ENCODE measurements around the gene CCDC51.

CCDC51 gene

DNA sequence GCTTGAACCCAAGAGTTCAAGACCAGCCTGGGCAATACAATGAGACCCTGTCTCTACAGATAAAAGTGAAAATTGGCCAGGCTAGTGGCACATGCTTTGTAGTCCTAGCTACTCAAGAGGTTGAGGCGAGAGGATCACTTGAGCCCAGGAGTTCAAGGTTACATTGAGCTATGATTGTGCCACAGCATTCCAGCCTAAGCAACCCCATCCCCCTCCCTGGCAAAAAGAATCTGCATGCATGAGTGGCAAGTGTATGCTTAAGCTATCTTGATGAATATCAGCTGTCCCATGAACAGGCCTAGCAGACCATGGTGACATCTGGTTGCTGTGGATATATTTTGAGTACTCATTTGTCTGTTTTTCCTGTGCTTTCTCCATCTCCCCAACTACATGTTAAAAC, 11.4 kb upstream of the CCDC51 start:
- no peaks in the 10 kb centered on the region for H3K27me3 ChIP-seq (ENCODE audit: control insufficient read depth, insufficient read depth, low read length, poor library complexity, severe bottlenecking)
- H3K27ac ChIP-seq (ENCODE audit: insufficient read depth, low read depth, low read length, poor library complexity, severe bottlenecking), result no peak overlapping the region
- 88 to 92% methylated on average over 1 of the region's 1 CpG for WGBS, 2 experiments
- peaks cover 10% of the 10 kb centered on the region for H3K4me1 ChIP-seq (ENCODE audit: control insufficient read depth, insufficient read depth, low read length)
- H3K9me3 ChIP-seq (ENCODE audit: control insufficient read depth, low read length), result no peaks in the 10 kb centered on the region
- peaks cover 34% of the 10 kb centered on the region for H3K36me3 ChIP-seq (ENCODE audit: control insufficient read depth, insufficient read depth, low read length)
- no peak overlapping the region for H3K4me3 ChIP-seq (ENCODE audit: insufficient read depth, low read depth, low read length)

DNA sequence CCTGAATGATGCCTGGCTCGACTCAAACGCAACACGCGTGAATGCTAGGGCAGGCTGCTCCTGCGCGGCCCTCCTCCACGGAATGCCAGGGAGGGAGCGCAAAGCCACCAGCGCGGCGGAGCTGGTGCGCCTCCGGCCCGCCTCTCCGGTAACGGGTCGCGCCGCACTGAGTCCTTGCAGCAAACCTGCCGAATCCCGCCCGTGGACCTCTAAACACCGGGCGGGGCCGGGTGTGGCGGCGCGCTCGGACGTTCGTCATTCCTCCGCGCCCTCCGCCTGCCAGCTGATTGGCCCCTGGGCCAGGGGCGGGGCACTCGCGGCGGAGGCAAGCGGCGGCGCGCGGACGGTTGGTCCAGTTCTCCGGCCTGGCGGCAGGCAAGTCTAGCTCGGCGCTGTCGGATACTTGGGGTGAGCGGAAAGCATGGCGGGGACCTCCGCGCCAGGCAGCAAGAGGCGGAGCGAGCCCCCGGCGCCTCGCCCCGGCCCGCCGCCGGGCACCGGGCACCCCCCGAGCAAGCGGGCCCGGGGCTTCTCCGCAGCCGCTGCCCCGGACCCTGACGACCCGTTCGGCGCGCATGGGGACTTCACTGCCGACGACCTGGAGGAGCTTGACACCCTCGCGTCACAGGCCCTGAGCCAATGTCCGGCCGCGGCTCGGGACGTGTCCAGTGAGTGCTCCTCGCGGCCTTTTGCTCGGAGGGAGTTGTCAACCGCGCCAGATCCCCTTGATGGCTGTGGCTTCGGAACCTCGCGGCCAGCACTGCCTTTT, 6.7 kb upstream of the CCDC51 start, which contains the start of gene ATRIP:
Gene ATRIP, plus strand, starts transcription at position 313 of the 769 bp plus-strand sequence. Its CDS starts 109 bp downstream, at position 422.
- peak within 1 kb of the TSS; percentile 96 for H3K4me3 ChIP-seq (ENCODE audit: insufficient read depth, low read depth, low read length)
- H3K4me1 ChIP-seq (ENCODE audit: control insufficient read depth, insufficient read depth, low read length), result peaks cover 19% of the 10 kb centered on the region
- peak within 1 kb of the TSS; percentile 90 for H3K27ac ChIP-seq (ENCODE audit: insufficient read depth, low read depth, low read length, poor library complexity, severe bottlenecking)
- 0% methylated on average over 91 of the region's 91 CpGs for WGBS, 2 experiments
- H3K9me3 ChIP-seq (ENCODE audit: control insufficient read depth, low read length), result no peaks in the 10 kb centered on the region
- no peaks in the 10 kb centered on the region for H3K27me3 ChIP-seq (ENCODE audit: control insufficient read depth, insufficient read depth, low read length, poor library complexity, severe bottlenecking)
- peaks cover 14% of the 10 kb centered on the region for H3K36me3 ChIP-seq (ENCODE audit: control insufficient read depth, insufficient read depth, low read length)

GRCh38 chr3:48446043-48446424, 6.1 kb upstream of the CCDC51 start:
- Histone ChIP-seq H3K36me3 (ENCODE audit: control insufficient read depth, insufficient read depth, low read length) (peaks cover 14% of the 10 kb centered on the region), H3K27ac (ENCODE audit: insufficient read depth, low read depth, low read length, poor library complexity, severe bottlenecking) (no peak overlapping the region), H3K4me3 (ENCODE audit: insufficient read depth, low read depth, low read length) (peak overlapping the region; percentile 96), H3K9me3 (ENCODE audit: control insufficient read depth, low read length) (no peaks in the 10 kb centered on the region), H3K4me1 (ENCODE audit: control insufficient read depth, insufficient read depth, low read length) (peaks cover 22% of the 10 kb centered on the region), H3K27me3 (ENCODE audit: control insufficient read depth, insufficient read depth, low read length, poor library complexity, severe bottlenecking) (no peaks in the 10 kb centered on the region)
- WGBS, 2 experiments, result 19 to 22% methylated on average over 6 of the region's 6 CpGs

- Histone ChIP-seq H3K36me3 (ENCODE audit: control insufficient read depth, insufficient read depth, low read length) (peaks cover 14% of the 10 kb centered on the region), H3K4me3 (ENCODE audit: insufficient read depth, low read depth, low read length) (peak overlapping the region; percentile 96), H3K27ac (ENCODE audit: insufficient read depth, low read depth, low read length, poor library complexity, severe bottlenecking) (no peak overlapping the region), H3K27me3 (ENCODE audit: control insufficient read depth, insufficient read depth, low read length, poor library complexity, severe bottlenecking) (no peaks in the 10 kb centered on the region), H3K4me1 (ENCODE audit: control insufficient read depth, insufficient read depth, low read length) (peaks cover 22% of the 10 kb centered on the region), H3K9me3 (ENCODE audit: control insufficient read depth, low read length) (no peaks in the 10 kb centered on the region)
- WGBS, 2 experiments, result 92 to 93% methylated on average over 6 of the region's 6 CpGs
Observed at GRCh38 chr3:48445277-48445882, 5.5 kb upstream of the CCDC51 start.

DNA sequence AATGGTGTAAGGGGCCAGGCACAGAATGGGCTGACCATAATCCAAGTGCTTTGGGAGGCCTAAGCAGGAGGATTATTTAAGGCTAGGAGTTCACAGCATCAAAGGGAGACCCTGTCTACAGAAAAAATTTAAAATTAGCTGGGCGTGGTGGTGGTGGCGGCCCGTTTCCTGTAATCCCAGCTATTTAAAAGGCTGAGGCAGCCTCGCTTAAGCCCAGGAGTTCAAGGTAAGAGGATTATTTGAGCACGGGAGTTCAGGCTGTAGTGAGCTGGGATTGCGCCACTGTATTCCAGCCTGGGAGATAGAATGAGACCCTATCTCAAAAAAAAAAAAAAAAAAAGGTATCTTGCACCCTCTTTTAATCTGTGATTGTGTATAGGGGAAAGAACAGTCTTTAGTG, 2.0 kb upstream of the CCDC51 start:
- Histone ChIP-seq H3K4me3 (ENCODE audit: insufficient read depth, low read depth, low read length) (no peak overlapping the region), H3K27me3 (ENCODE audit: control insufficient read depth, insufficient read depth, low read length, poor library complexity, severe bottlenecking) (no peaks in the 10 kb centered on the region), H3K36me3 (ENCODE audit: control insufficient read depth, insufficient read depth, low read length) (peaks cover 14% of the 10 kb centered on the region), H3K4me1 (ENCODE audit: control insufficient read depth, insufficient read depth, low read length) (peaks cover 12% of the 10 kb centered on the region), H3K9me3 (ENCODE audit: control insufficient read depth, low read length) (no peaks in the 10 kb centered on the region), H3K27ac (ENCODE audit: insufficient read depth, low read depth, low read length, poor library complexity, severe bottlenecking) (no peak overlapping the region)
- 91 to 95% methylated on average over 6 of the region's 6 CpGs for WGBS, 2 experiments

DNA sequence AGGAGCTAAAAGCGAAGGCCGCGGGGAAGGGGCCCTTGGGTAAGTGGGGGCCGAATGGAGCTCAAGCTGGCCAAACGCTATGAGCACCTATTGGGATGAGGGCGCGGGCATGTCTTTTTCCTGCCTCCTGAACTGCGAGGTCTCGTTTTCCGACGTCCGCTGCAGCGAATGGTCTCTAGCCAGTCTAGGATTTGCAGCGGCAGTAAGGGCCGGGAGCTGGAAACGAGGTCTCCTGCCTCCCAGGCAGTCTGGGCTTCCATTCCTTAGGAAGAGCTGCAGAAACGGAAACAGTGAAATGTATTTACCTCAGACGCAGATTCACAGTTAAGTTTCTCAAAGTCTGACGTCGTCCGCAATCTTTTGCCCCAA, 655 bp upstream of the CCDC51 start:
- Histone ChIP-seq H3K27me3 (ENCODE audit: control insufficient read depth, insufficient read depth, low read length, poor library complexity, severe bottlenecking) (no peaks in the 10 kb centered on the region), H3K4me3 (ENCODE audit: insufficient read depth, low read depth, low read length) (peak overlapping the region; percentile 96), H3K4me1 (ENCODE audit: control insufficient read depth, insufficient read depth, low read length) (peaks cover 8% of the 10 kb centered on the region), H3K36me3 (ENCODE audit: control insufficient read depth, insufficient read depth, low read length) (peaks cover 14% of the 10 kb centered on the region), H3K9me3 (ENCODE audit: control insufficient read depth, low read length) (no peaks in the 10 kb centered on the region), H3K27ac (ENCODE audit: insufficient read depth, low read depth, low read length, poor library complexity, severe bottlenecking) (no peak overlapping the region)
- 2% methylated on average over 21 of the region's 21 CpGs for WGBS, 2 experiments

DNA sequence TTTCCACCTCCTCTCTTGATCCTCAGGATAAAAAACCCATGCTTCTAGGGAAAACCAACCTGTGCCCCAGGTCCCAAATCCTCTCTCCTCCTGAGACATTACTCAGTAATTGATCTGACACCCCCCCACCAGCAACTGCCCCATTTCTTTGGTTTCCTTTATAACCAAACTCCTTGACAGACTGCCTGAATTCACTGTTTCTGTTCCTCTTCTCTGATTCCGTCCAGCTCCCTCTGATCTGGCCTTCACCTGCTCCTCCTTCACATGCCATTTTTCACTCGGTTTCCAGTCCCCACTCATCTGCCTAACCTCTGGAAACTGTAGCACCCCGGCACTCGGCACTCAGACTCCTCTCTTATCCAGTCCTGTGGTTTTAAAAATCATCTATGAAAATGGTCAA, 2.1 kb downstream of the CCDC51 start:
- no peak overlapping the region for H3K27ac ChIP-seq (ENCODE audit: insufficient read depth, low read depth, low read length, poor library complexity, severe bottlenecking)
- H3K4me1 ChIP-seq (ENCODE audit: control insufficient read depth, insufficient read depth, low read length), result peaks cover 7% of the 10 kb centered on the region
- 87 to 92% methylated on average over 4 of the region's 4 CpGs for WGBS, 2 experiments
- H3K9me3 ChIP-seq (ENCODE audit: control insufficient read depth, low read length), result no peaks in the 10 kb centered on the region
- H3K27me3 ChIP-seq (ENCODE audit: control insufficient read depth, insufficient read depth, low read length, poor library complexity, severe bottlenecking), result no peaks in the 10 kb centered on the region
- no peak overlapping the region for H3K4me3 ChIP-seq (ENCODE audit: insufficient read depth, low read depth, low read length)
- H3K36me3 ChIP-seq (ENCODE audit: control insufficient read depth, insufficient read depth, low read length), result peaks cover 12% of the 10 kb centered on the region

DNA sequence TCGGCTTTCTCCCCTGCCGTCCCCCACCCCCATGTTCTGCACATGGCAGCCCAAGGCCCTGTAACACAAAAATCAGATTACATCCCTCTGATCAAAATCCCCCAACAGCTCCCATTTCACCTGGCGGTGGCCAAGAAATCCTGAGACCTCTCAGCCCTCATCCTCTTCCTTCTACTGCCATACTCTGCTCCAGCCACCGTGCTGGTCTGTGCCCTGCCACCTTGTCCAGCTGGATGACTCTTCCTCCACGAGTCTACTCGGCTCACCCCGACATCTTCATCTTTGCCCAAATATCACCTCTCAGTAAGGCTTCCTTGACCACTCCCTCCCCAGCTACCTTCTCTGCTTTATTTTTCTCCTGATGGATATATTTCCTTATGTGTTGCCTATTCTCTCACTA, 3.1 kb downstream of the CCDC51 start:
- H3K27me3 ChIP-seq (ENCODE audit: control insufficient read depth, insufficient read depth, low read length, poor library complexity, severe bottlenecking), result no peaks in the 10 kb centered on the region
- H3K9me3 ChIP-seq (ENCODE audit: control insufficient read depth, low read length), result no peaks in the 10 kb centered on the region
- WGBS, 2 experiments, result 91 to 92% methylated on average over 7 of the region's 7 CpGs
- no peak overlapping the region for H3K27ac ChIP-seq (ENCODE audit: insufficient read depth, low read depth, low read length, poor library complexity, severe bottlenecking)
- H3K36me3 ChIP-seq (ENCODE audit: control insufficient read depth, insufficient read depth, low read length), result peaks cover 15% of the 10 kb centered on the region
- no peak overlapping the region for H3K4me3 ChIP-seq (ENCODE audit: insufficient read depth, low read depth, low read length)
- H3K4me1 ChIP-seq (ENCODE audit: control insufficient read depth, insufficient read depth, low read length), result peaks cover 6% of the 10 kb centered on the region

- H3K27ac ChIP-seq (ENCODE audit: insufficient read depth, low read depth, low read length, poor library complexity, severe bottlenecking), result no peak overlapping the region
- 45% methylated on average over 1 of the region's 1 CpG for WGBS, 2 experiments
- peaks cover 2% of the 10 kb centered on the region for H3K4me1 ChIP-seq (ENCODE audit: control insufficient read depth, insufficient read depth, low read length)
- no peak overlapping the region for H3K4me3 ChIP-seq (ENCODE audit: insufficient read depth, low read depth, low read length)
- H3K9me3 ChIP-seq (ENCODE audit: control insufficient read depth, low read length), result no peaks in the 10 kb centered on the region
- no peaks in the 10 kb centered on the region for H3K27me3 ChIP-seq (ENCODE audit: control insufficient read depth, insufficient read depth, low read length, poor library complexity, severe bottlenecking)
- H3K36me3 ChIP-seq (ENCODE audit: control insufficient read depth, insufficient read depth, low read length), result peaks cover 18% of the 10 kb centered on the region
Observed at GRCh38 chr3:48436477-48436787, 3.5 kb downstream of the CCDC51 start.

DNA sequence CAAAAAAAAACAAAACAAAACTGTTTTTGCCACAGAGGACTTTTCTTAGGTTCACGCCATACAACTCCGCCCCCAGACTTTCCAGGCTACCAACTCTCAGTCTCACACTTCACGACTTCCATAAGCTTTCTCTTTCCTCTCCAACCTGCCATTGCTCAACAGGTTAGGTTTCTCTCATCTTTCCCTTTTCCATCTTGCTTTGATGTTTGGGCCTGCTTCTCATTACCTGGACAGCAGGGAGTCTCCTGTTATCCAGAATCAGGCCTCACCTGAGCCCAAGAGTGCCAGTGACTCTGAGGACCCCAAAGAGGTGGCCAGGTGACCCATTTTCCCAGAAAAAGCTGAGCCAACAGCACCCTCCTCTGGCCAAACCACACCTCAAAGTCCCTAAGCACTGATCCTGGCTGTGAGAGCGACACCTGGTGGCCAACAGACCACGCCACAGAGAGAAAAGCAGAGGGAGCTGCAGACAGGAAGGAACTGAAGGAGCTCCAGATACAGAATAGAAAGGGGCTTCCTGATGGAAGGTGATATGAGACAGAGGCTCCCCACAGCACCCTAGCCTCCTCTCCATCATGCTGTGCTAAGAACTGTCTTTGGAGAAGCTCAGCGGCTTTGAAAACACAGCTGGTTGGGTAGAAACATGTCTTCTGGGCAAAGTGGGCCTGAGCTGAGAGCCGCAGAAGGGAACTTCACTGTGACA, 4.0 kb downstream of the CCDC51 start:
- peaks cover 23% of the 10 kb centered on the region for H3K36me3 ChIP-seq (ENCODE audit: control insufficient read depth, insufficient read depth, low read length)
- no peaks in the 10 kb centered on the region for H3K4me1 ChIP-seq (ENCODE audit: control insufficient read depth, insufficient read depth, low read length)
- no peak overlapping the region for H3K4me3 ChIP-seq (ENCODE audit: insufficient read depth, low read depth, low read length)
- no peaks in the 10 kb centered on the region for H3K27me3 ChIP-seq (ENCODE audit: control insufficient read depth, insufficient read depth, low read length, poor library complexity, severe bottlenecking)
- WGBS, 2 experiments, result 54% methylated on average over 7 of the region's 7 CpGs
- H3K27ac ChIP-seq (ENCODE audit: insufficient read depth, low read depth, low read length, poor library complexity, severe bottlenecking), result no peak overlapping the region
- H3K9me3 ChIP-seq (ENCODE audit: control insufficient read depth, low read length), result no peaks in the 10 kb centered on the region
